Keratinocyte (primary cell): ENCODE results near the gene CDC25C. TPM values are rescaled to one million over a fixed set of nuclear protein-coding genes. Genes with fewer than 3 reads are reported as not detected.
A peak's percentile ranks its signal among the peaks of the same experiment; 100 is the strongest.

Source experiments
- DNase-seq: peaks from one replicate; pipeline ENCODE4 v3.0.0-alpha.2; 2011; ENCODE audit warnings: low read depth, missing footprints, low spot score
- FAIRE-seq: peaks from 2 replicates; lab custom pipeline; 2011; peaks lifted over from hg19 to GRCh38; lab: Jason Lieb, UNC
- H2AFZ ChIP-seq: 2 replicates; pipeline ENCODE4 v1.6.0; 2012; ENCODE audit warnings: low read length, control low read depth, inconsistent platforms; ENCODE audit not compliant: control insufficient read depth
- H3K27ac ChIP-seq: 2 replicates; pipeline ENCODE4 v1.5.1; 2011; ENCODE audit warnings: low read length; ENCODE audit not compliant: control insufficient read depth, insufficient read depth
- H3K27me3 ChIP-seq: 3 replicates; pipeline ENCODE4 v1.6.0; 2011; ENCODE audit warnings: low read length; ENCODE audit not compliant: control insufficient read depth, insufficient read depth; ENCODE audit errors: extremely low read depth
- H3K36me3 ChIP-seq, 2 experiments: 2 replicates in 1 of 2; 3 replicates in 1 of 2; pipeline ENCODE4 v1.5.1; 2011; ENCODE audit warnings: low read length in 2 of 2, mild to moderate bottlenecking in 1 of 2; ENCODE audit not compliant: control insufficient read depth in 2 of 2, insufficient read depth in 2 of 2; ENCODE audit errors: extremely low read depth in 1 of 2
- H3K4me1 ChIP-seq: 3 replicates; pipeline ENCODE4 v1.5.1; 2011; ENCODE audit warnings: low read length; ENCODE audit not compliant: control insufficient read depth, insufficient read depth; ENCODE audit errors: extremely low read depth
- H3K4me2 ChIP-seq: 3 replicates; pipeline ENCODE4 v1.6.0; 2011; ENCODE audit warnings: low read depth, low read length; ENCODE audit not compliant: control insufficient read depth, insufficient read depth; ENCODE audit errors: extremely low read depth
- H3K4me3 ChIP-seq, 3 experiments: fragments of 200-600 bp in 1 of 3; sonication (generic) in 1 of 3; 2 replicates in 2 of 3; 3 replicates in 1 of 3; pipeline ENCODE4 v1.5.1; 2011 to 2016; ENCODE audit warnings: low read length in 3 of 3, mild to moderate bottlenecking in 3 of 3, control low read depth in 2 of 3, inconsistent platforms in 1 of 3, low read depth in 1 of 3, mixed read lengths in 1 of 3, mixed run types in 1 of 3, moderate library complexity in 1 of 3; ENCODE audit not compliant: control insufficient read depth in 2 of 3, insufficient read depth in 2 of 3; ENCODE audit errors: extremely low read depth in 1 of 3
- H3K79me2 ChIP-seq: 2 replicates; pipeline ENCODE4 v1.6.0; 2012; ENCODE audit warnings: low read length; ENCODE audit not compliant: control insufficient read depth, insufficient read depth
- H3K9ac ChIP-seq: 3 replicates; pipeline ENCODE4 v1.6.0; 2011; ENCODE audit warnings: low read length; ENCODE audit not compliant: control insufficient read depth, insufficient read depth; ENCODE audit errors: extremely low read depth
- H3K9me1 ChIP-seq: 3 replicates; pipeline ENCODE4 v1.6.0; 2011; ENCODE audit warnings: low read length; ENCODE audit not compliant: control insufficient read depth, insufficient read depth; ENCODE audit errors: extremely low read depth
- H3K9me3 ChIP-seq: 2 replicates; pipeline ENCODE4 v1.5.1; 2012; ENCODE audit warnings: low read depth, low read length; ENCODE audit not compliant: control insufficient read depth
- H4K20me1 ChIP-seq: 3 replicates; pipeline ENCODE4 v1.6.0; 2011; ENCODE audit warnings: low read length; ENCODE audit not compliant: control insufficient read depth, insufficient read depth; ENCODE audit errors: extremely low read depth
- CTCF ChIP-seq, 3 experiments: IDR thresholded peaks in 1 of 3; conservative IDR thresholded peaks in 1 of 3; optimal IDR thresholded peaks in 1 of 3; 2 replicates in 2 of 3; 3 replicates in 1 of 3; pipeline versions ENCODE3 to v1.5.1; 2011; ENCODE audit warnings: low read length in 3 of 3, mild to moderate bottlenecking in 3 of 3, moderate library complexity in 2 of 3, control low read depth in 1 of 3, inconsistent platforms in 1 of 3; ENCODE audit not compliant: insufficient read depth in 2 of 3; ENCODE audit errors: extremely low read depth in 1 of 3
- EZH2 ChIP-seq: IDR thresholded peaks from one replicate; pipeline ENCODE4 v1.6.1; 2012; ENCODE audit warnings: inconsistent platforms, mild to moderate bottlenecking, low read length, moderate library complexity
- dilution Hi-C: fragments of 300-500 bp; cut with MboI; formaldehyde crosslinking; loops from one replicate; pipeline ENCODE4 v1.7.0; 2020; ENCODE audit warnings: low sequenced_read_pairs; ENCODE audit not compliant: extremely low pct_ligation_motif_present
- polyA plus RNA-seq, 5 experiments: library from polyadenylated mRNA; depleted of rRNA in 3 of 5; stranded (reverse) in 3 of 5; stranded (forward) in 1 of 5; unstranded in 1 of 5; fragments of >200 nt; gene quantifications; 1 replicate in 1 of 5; 2 replicates in 3 of 5; 3 replicates in 1 of 5; pipeline versions ENCODE4 v1.2.1 to v1.2.3, GENCODE V29; 2011 to 2012; ENCODE audit warnings: missing spikeins in 2 of 5, low read depth in 1 of 5, low replicate concordance in 1 of 5

Gene CDC25C
- polyA plus RNA-seq, 1 donor (not counting 4 experiments of a cell fraction or from before 2014, with no cell fraction given): 4.7 TPM

- H3K4me3 ChIP-seq: peak within 1 kb of the TSS in 1 of 3 experiments; percentile 33
- H4K20me1 ChIP-seq: no peaks in the 10 kb centered on the region
- no peaks in the 10 kb centered on the region for H3K79me2 ChIP-seq
- H3K4me2 ChIP-seq: peak within 1 kb of the TSS; percentile 56
- dilution Hi-C loops: no loop called here
- peaks cover 2% of the 10 kb centered on the region for H3K4me1 ChIP-seq
- H3K9me1 ChIP-seq: no peaks in the 10 kb centered on the region
- no peaks in the 10 kb centered on the region for H3K36me3 ChIP-seq
- no peak within 1 kb of the TSS for H3K27ac ChIP-seq
- H3K9me3 ChIP-seq: no peaks in the 10 kb centered on the region
- TF ChIP-seq EZH2 (peak; percentile 51), CTCF (optimal IDR thresholded peaks at IDR 0.05 in 1 of 3, IDR thresholded peaks at IDR 0.05 in 1 of 3, conservative IDR thresholded peaks at IDR 0.05 in 1 of 3; ENCODE audit: extremely low read depth in 1 of 3, insufficient read depth in 2 of 3, low read length in 3 of 3) (no peak)
- no peak within 1 kb of the TSS for H3K9ac ChIP-seq
- no peak for FAIRE-seq
- no peak for DNase-seq
- H2AFZ ChIP-seq: no peak within 1 kb of the TSS
- H3K27me3 ChIP-seq: peaks cover 24% of the 10 kb centered on the region
Observed at GRCh38 chr5:138274189-138274853, 57.3 kb downstream of the CDC25C start, which contains the start of gene GFRA3. GFRA3 (minus strand) TSS chr5:138274621; CDS start chr5:138274424, 197 bp downstream.

- Histone ChIP-seq H3K9me1 (no peaks in the 10 kb centered on the region), H3K36me3 (no peaks in the 10 kb centered on the region), H3K27me3 (peaks cover 24% of the 10 kb centered on the region), H3K9ac (no peak overlapping the region), H3K27ac (no peak overlapping the region), H2AFZ (no peak overlapping the region), H3K79me2 (no peaks in the 10 kb centered on the region), H3K4me2 (peak overlapping the region; percentile 56), H3K9me3 (no peaks in the 10 kb centered on the region), H4K20me1 (no peaks in the 10 kb centered on the region), H3K4me1 (peaks cover 2% of the 10 kb centered on the region), H3K4me3 (peak overlapping the region in 1 of 3 experiments; percentile 33)
- TF ChIP-seq EZH2: peak; percentile 67
- no peak for TF ChIP-seq CTCF (optimal IDR thresholded peaks at IDR 0.05 in 1 of 3, IDR thresholded peaks at IDR 0.05 in 1 of 3, conservative IDR thresholded peaks at IDR 0.05 in 1 of 3; ENCODE audit: extremely low read depth in 1 of 3, insufficient read depth in 2 of 3, low read length in 3 of 3)
- no peak for DNase-seq
- dilution Hi-C loops: no loop called here
- FAIRE-seq: no peak
Observed at GRCh38 chr5:138273834-138274188, 57.8 kb downstream of the CDC25C start.
